HG03442 (cell line): ENCODE results near the gene EHBP1.

Experiments
- ATAC-seq: cut with Tn5 transposase; IDR thresholded peaks from one replicate; pipeline ENCODE4 v1.9.1; 2021; ENCODE audit warnings: mild to moderate bottlenecking, moderate library complexity; ENCODE audit not compliant: unreplicated experiment

EHBP1 gene

DNA sequence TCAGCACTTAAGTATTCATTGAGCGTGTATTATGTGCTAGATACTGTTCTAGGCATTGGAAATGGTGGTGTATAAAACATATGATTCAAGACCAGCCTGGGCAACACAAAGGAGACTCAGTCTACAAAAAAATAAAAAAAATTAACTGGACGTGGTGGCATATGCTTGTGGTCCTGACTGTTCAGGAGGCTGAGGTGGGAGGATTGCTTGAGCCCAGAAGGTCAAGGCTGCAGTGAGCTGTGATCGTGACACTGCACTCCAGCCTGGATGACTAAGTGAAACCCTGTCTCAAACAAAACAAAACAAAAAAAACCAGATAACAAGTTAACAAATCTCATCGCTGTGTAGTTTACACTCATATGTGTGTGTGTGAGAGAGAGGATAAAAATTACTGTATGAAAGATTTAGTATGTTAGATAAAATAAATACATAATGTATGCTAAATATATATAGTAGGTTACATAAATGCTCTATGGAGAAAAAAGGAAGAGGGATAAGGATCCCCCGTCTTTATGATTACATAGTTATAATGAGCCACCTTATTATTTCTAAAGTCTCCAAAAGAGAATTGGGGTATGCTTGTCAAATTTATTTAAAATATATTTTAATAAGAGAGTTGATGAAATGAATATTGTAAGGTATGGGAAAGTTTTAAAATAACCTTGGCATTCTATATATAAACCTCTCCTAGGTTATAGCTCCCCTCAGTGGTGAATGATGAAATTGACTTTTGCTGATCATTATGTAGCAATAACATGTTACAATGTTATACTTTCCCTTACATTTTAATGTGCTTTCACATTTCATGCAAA lies 69.2 kb downstream of the EHBP1 start:
- ATAC-seq: peak; percentile 42

DNA sequence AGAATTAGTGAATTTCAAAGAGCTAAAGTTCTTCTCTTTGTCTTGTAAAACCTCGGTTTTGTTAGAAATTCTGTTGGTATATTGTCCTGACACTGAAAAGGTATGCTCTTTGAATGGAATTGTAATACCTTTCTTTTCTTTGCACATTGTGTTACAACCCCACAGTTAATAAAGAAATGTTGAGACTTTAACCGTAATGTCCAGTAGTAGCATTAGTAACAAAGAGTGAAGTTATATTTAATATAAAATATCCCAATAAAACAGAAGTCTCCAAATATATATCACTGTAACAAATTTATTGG lies 69.8 kb downstream of the EHBP1 start:
- no peak for ATAC-seq

DNA sequence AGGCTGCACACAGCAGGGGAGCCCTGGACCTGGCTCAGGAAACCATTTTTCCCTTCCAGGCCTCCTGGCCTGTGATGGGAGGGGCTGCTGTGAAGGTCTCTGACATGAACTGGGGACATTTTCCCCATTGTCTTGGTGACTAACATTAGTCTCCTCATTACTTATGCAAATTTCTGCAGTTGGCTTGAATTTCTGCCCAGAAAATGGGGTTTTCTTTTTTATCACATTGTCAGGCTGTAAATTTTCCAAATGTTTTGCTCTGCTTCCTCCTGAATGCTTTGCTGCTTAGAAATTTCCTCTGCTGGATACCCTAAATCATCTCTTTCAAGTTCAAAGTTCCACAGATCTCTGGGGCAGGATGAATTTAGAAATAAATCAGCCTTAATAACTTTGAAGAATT lies 78.2 kb downstream of the EHBP1 start:
- ATAC-seq: no peak

DNA sequence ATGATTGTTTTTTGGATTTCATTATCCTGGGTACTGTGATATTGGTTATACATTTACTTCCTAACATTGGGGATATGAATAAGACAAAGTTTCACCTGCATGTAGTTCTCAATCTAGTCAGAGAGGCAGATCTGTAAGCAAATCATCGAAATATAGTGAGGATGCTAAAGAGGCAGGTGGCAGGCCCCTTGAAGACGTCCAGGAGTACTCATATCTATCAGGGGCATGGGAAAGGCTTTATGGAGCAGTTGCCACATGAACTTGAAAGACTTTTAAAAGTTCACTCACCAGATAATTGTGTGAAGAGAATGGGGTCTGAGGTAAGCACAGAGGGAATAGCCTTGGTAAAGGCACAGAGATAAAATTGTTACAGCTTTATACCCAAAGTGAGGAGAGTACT lies 78.8 kb downstream of the EHBP1 start:
- ATAC-seq: no peak

DNA sequence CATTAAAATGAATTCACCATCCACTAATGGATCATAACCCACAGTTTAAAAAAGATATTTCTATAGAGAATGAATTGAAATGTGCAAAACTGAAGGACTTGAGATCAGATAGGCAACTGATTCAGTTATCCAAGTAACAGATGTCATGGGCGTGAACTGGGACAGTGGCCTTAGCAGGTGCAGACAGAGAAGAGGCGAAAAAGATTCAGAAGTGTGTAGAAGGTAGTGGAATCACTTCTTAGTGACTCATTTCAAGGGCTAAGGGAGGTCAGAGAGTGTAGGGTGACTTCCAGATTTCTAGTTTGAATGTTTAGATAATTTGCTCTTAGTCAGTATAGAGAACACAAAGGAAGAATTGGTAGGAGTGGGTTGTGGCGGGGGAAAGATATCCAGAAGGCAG lies 79.7 kb downstream of the EHBP1 start:
- peak; percentile 76 for ATAC-seq

DNA sequence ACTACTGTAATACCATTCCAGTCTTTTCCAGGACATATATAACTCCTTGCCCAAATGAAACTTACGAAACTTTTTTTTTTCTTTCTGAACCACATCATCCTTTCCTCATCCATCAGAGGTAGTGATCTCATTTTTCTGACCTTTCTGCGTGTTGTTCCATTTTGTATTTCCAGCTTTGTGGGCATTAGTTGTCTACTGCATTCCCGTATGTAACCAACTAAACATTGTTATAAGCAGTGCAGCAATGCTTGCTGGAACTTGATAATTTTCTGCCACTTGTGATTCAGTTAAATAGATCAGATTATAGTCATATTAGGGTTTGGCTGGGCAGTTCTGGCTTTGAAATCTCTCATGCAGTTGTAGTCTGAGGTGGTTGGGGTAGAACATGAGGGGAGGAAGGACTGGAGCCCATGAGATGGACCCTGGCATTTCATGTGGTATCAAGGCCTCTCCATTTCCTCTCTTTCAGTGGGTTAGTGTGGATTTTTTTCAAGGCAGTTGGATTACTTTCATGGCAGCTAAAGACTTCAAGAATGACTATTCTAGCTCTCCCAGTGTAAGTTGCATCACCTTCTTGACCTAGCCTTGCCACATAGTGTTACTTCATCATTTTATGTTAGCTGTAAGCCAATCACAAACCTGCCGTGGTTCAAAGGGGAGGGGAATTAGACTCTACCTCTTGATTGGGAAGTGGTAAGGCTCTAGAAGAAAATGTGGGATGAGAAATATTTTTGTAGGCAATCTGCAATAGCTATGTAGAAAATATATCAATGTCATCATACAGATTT lies 80.5 kb downstream of the EHBP1 start:
- ATAC-seq: no peak

DNA sequence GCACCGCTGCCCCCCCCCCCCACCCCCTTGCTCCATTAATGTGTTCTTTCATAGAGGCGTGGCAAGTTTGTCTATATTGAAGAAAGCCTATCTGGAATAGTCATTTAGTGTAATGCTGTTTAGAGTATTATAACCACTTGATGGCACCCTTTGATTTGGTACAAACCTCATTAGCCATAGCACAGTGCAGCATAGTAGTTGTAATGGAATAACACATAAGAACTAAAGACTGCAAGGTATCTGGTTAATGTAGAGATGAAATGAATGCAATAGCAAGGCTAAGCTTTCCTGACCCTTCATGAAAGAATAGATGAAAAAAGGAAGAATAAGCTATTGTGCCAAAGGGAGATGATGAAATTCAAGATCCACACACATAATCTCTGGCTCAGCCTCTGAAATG lies 81.9 kb downstream of the EHBP1 start:
- ATAC-seq: peak; percentile 71

DNA sequence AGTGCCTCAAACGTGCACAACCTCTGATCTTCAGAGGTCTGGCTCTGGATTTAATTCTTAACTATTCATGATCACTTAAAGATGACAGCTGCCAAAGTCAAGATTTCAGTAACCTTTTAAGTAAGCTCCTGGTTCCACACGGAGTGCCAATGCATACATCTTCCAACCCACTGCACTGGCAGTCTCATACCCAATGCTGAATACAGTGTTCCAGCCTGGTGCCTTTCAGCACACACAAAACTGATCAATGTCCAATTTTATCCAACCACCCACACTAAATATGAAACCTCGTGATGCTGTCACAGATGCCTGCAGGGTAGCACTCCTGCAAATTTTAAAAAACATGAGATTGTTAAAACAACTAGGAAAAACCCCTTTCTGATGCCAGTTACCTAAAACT lies 84.0 kb downstream of the EHBP1 start:
- no peak for ATAC-seq

DNA sequence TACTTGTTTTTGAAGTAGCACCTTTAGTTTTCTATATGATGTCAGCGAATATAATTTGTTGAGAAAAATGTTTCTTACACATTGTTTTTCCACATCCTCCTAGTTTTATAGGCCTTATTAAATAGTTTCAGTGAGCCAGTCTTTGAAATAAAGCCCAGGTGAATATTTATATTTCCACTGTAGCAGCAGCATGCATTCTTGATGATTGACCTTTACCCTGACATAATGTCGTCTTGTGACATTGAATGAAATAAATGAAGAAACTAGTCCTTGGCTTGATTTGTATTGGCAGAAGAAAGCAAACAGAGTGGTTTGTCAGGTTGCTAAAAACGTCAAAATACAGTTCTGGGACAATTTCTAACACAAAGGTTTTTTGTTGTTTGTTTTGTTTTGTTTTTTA lies 84.4 kb downstream of the EHBP1 start:
- ATAC-seq: no peak

DNA sequence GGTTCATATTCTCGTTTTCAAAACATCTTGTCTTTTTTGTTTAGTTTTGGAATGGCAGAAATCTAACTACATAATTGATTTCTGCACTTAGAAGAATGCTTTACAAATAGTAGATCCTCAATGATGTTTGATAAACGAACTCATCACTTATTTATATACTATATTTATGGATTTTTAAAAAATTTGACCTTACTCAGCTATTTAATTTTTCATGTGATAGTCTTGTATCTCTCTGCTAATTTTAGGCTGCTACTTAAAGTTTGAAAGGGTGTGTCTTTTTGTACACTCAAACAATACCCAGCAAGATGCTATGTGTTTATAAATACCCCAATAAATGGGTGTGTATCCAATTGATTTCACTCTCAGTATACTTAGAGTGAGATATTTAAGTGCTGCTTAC lies 86.9 kb downstream of the EHBP1 start:
- no peak for ATAC-seq

DNA sequence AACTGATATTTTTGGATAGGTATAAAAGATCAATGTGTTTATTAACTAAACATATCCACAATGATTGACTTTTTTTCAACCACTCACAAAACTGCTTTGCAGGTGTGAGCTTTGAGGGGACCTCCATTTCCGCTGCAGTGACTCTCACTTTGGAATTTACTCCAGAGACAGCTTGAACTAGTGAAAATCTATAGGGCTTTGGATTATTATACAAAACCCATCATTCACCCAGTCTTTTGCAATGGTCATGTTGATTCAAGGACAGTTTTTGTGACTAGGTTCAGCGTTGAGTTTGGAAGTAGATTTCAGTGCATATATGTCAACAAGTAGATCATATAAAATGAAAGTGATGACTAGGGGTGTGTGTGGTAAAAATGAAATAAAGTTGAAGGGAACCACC lies 87.7 kb downstream of the EHBP1 start:
- ATAC-seq: no peak

DNA sequence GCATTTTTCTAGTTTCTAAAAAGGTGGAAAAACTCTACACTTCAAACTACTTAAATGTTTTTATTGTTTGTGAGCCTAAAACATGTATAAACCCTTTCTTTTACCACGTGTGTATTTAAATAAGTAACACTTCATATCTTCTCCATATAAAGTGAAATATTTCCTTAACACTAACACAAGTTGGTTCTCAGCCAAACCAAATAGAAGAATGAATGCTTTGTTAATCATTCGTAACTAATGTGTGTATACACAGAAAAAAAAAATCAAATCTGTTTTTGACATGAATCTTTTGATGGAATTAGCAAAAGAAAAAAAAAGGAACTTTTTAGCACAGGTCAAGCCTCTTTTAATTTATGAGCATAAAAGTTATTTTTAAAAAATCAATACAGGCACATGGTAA lies 89.3 kb downstream of the EHBP1 start:
- no peak for ATAC-seq

DNA sequence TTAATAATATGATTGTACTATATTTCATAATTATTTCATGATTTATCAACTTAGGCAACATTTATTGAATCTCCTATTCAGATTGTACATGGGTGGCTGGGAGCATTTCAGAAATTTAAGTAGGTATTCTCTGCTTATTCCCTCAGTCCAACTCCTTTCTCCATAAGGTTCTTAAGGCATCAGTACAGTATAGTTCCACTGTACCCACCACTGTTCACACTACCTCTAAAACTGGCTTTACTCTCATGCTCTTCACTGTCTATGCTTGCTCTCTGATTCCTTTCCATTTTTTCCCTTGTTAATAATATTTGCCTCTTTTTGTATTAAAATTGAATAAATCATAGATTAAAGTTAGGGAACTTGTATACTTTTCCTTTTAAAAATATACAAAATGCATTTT lies 89.8 kb downstream of the EHBP1 start:
- no peak for ATAC-seq

DNA sequence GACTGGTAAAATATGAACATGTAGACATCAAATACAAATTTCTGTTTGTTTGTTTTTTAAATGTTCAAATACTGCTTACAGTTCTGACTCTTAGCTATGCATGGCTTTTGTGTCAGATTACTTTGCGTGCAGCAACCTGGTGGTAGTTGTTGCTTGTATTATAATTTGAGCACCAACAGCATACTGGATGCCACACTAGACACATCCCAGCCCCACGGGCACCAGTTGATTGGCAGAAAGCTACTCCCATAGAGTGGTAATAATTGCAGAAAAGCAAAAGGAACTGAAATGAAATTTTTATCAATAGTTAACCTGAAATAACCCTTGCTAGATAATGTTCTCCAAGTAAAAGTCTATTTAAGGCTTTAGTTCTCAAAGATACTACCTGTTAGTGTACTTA lies 91.6 kb downstream of the EHBP1 start:
- ATAC-seq: no peak

DNA sequence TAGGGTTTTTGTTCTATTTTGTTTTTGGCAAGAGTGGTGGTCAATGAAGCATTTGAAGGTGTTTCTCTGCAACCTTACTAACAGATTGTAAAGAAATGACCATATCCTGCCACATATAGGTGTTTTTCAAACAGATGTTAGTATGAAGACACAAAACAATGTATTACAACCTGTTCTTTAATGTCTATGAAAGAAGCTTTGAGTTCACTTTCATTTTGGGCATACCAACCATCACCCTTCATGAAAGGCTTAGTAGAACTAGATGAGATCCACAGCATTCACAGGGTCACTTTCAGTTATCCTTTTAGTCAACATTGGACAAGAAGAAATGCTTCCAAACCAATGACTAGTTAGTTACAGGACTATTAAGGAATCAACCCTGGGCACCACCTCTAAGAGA lies 95.1 kb downstream of the EHBP1 start:
- no peak for ATAC-seq

DNA sequence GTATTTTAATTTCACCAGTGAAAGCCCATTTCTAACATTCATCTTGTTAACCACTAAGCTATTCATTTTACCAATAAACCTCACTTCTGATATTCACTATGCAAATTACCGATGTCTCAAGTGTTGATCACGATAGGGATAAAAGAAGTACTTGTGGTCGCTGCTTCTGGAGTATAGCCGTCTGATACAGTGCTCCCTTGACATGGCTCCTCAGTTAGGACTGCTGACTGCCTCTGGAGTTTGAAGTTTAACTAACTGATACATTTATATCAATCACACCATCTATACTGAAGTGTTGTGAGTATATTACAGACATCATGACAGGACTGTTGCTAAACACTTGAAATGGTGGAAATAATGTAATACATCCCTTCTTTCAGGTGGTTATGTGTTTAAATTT lies 95.6 kb downstream of the EHBP1 start:
- no peak for ATAC-seq

DNA sequence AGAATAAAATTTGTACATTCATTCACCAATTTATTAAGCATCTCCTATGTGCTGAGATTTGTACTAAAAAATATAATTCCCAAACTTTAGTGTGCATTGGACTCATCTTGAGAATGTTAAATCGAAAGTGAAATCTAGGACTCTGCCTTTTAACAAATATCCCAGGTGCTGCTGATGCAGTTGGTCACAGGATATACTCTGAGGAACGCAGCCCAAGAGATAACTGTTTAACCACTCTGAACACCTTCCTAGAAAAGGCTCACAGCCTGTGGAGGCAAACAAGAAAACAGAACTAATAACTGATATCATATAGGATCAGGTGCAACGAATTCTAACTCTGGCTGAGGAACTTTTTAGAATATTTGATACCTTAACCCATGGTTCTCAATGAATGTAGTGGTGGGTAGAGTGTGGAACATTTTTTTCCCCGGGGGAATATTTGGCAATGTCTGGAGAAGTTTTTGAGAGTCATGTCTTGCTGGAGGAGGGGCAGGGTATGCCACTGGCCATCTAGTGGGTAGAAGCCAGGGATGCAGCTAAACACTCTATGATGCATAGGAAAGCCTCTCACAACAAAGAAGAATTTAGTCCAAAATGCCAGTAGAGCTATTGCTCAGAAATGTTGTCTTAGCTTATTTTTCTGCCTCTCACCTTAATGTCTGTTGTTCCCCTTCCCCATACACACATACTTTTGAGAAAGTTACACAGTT lies 96.5 kb downstream of the EHBP1 start:
- peak; percentile 50 for ATAC-seq

DNA sequence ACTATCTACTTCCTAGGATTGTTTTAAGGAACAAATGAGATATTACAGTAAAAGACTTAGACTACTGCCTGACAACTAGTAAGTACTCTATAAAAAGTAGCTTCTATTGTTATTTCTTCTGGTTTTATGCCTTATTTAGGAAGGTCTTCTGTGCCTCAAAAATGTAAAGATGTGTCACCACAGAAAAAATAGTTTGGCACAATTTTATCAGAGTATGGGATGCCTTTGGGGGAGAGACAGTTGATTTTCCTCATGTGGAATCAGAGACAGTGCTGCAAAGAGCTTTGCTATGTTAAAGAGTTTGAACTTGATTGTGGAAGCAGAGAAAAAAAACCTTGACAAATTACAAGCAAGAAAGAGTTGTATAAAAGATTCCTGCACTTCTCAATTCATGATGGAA lies 98.4 kb downstream of the EHBP1 start:
- ATAC-seq: no peak

DNA sequence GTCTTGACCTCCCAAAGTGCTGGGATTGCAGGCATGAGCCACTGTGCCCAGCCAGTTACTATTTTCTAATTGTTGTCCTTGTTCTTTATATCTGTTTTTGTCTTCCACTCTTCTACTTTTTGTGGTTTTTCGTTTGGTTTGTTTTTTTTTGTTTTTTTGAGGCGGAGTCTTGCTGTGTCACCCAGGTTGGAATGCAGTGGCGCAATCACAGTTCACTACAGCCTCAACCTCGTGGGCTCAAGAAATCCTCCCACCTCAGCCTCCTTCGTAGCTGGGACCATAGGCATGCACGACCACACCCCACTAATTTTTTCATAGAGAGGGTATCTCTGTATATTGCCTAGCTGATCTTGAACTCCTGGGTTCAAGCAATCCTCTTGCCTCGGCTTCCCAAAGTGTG lies 100.7 kb downstream of the EHBP1 start:
- no peak for ATAC-seq

DNA sequence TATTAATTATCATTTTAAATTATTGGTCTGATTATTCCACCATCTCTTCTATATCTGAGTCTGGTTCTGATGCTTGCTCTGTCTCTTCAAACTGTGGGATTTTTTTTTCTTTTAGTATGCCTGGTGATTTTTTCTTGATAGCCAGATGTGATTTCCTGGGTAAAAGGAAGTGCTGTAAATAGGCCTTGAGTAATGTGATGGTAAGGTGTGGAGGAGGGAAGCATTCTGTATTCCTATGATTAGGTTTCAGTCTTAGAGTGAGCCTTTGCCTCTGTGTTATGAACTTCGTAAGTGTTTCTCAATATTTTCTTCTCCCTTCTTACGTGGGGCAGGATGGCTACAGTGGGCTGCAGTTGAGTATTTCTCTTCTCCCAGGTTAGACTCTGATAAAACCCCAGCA lies 103.0 kb downstream of the EHBP1 start:
- ATAC-seq: no peak

DNA sequence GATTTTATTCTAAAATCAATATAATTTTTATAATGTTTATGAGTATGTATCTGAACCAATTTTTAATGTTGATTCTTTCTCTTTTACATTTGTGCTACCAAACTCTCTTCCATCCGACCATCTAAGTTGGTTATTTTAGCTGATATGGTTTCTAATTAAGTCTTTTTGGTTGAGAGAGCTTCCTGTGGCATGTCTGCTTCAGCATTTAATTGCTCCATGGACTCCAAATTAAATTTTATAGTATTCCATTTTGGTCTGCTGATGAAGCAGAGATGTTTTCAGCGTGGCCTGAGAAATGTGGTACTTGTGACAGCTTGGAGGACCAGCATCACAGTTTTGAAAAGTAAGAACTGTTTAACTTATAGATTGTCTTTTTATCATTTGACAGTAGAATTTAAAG lies 105.6 kb downstream of the EHBP1 start:
- no peak for ATAC-seq

DNA sequence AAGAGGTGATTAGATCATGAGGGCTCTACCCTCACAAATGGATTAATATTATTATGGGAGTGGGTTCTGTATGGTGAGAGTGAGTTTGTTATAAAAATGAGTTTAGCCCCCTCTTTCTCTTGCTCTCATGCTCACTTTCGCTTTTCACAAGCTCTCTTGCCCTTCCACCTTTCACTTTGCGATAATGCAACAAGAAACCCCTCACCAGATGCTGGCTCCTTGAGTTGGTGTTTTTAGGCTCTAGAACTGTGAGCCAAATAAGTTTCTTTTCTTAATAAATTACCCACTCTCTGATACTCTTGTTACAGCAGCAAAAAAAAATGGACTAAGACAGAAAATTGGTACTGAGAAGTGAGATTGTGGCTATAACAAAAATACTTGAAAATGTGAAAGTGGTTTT lies 106.5 kb downstream of the EHBP1 start:
- ATAC-seq: no peak
